Measurements from ENCODE around the gene GALNT9.
"Not testable (repeated sequence)": the region's sequence is repeated elsewhere in the genome, so short reads cannot be mapped to it uniquely, and the experiment has no call there.

Gene GALNT9

GRCh38 chr12:132278401-132279183, 50.8 kb downstream of the GALNT9 start:
- DNase-seq (ENCODE audit: low read depth), result no peak

- no peak for DNase-seq (ENCODE audit: low read depth)
Observed at GRCh38 chr12:132277949-132278348, 51.4 kb downstream of the GALNT9 start.

GRCh38 chr12:132277374-132277941, 51.9 kb downstream of the GALNT9 start:
- DNase-seq (ENCODE audit: low read depth), result no peak

GRCh38 chr12:132276827-132277373, 52.5 kb downstream of the GALNT9 start:
- no peak for DNase-seq (ENCODE audit: low read depth)

- DNase-seq (ENCODE audit: low read depth), result no peak
Observed at GRCh38 chr12:132276066-132276826, 53.1 kb downstream of the GALNT9 start.

GRCh38 chr12:132275631-132276030, 53.8 kb downstream of the GALNT9 start:
- no peak for DNase-seq (ENCODE audit: low read depth)

- no peak for DNase-seq (ENCODE audit: low read depth)
Observed at GRCh38 chr12:132275110-132275531, 54.3 kb downstream of the GALNT9 start.

GRCh38 chr12:132273992-132274334, 55.4 kb downstream of the GALNT9 start:
- no peak for DNase-seq (ENCODE audit: low read depth)

GRCh38 chr12:132272711-132273110, 56.7 kb downstream of the GALNT9 start:
- DNase-seq (ENCODE audit: low read depth), result no peak

- DNase-seq (ENCODE audit: low read depth), result no peak
Observed at GRCh38 chr12:132271755-132272092, 57.7 kb downstream of the GALNT9 start.

- no peak for DNase-seq (ENCODE audit: low read depth)
Observed at GRCh38 chr12:132270969-132271754, 58.2 kb downstream of the GALNT9 start.

GRCh38 chr12:132270516-132270915, 58.9 kb downstream of the GALNT9 start:
- DNase-seq (ENCODE audit: low read depth), result no peak

GRCh38 chr12:132269271-132269968, 60.0 kb downstream of the GALNT9 start:
- DNase-seq (ENCODE audit: low read depth), result no peak

- DNase-seq (ENCODE audit: low read depth), result no peak
Observed at GRCh38 chr12:132268674-132269073, 60.7 kb downstream of the GALNT9 start.

GRCh38 chr12:132267873-132268272, 61.5 kb downstream of the GALNT9 start:
- no peak for DNase-seq (ENCODE audit: low read depth)

- DNase-seq (ENCODE audit: low read depth), result no peak
Observed at GRCh38 chr12:132266802-132267201, 62.6 kb downstream of the GALNT9 start.

- no peak for DNase-seq (ENCODE audit: low read depth)
Observed at GRCh38 chr12:132266370-132266769, 63.0 kb downstream of the GALNT9 start.

GRCh38 chr12:132265822-132266221, 63.6 kb downstream of the GALNT9 start:
- not testable (repeated sequence) for DNase-seq (ENCODE audit: low read depth)

GRCh38 chr12:132265056-132265800, 64.2 kb downstream of the GALNT9 start:
- no peak for DNase-seq (ENCODE audit: low read depth)

- DNase-seq (ENCODE audit: low read depth), result no peak
Observed at GRCh38 chr12:132264086-132265010, 65.0 kb downstream of the GALNT9 start.
